GM21825 (cell line): Measurements from ENCODE around the gene CELA2A.
"Not testable (repeated sequence)": the region's sequence is repeated elsewhere in the genome, so short reads cannot be mapped to it uniquely, and the experiment has no call there.

Experiments
- ATAC-seq: cut with Tn5 transposase; IDR thresholded peaks from one replicate; pipeline ENCODE4 v1.9.1; 2021; ENCODE audit warnings: mild to moderate bottlenecking, moderate library complexity; ENCODE audit not compliant: unreplicated experiment

CELA2A gene

GRCh38 chr1:15492596-15492995 is 36.1 kb downstream of the CELA2A start:
- ATAC-seq = no peak

- no peak for ATAC-seq
These were observed 37.4 kb downstream of the CELA2A start for GRCh38 chr1:15493869-15494390.

GRCh38 chr1:15500184-15501178 is 43.9 kb downstream of the CELA2A start:
- ATAC-seq = no peak

GRCh38 chr1:15501208-15502032 is 44.9 kb downstream of the CELA2A start:
- ATAC-seq = no peak

GRCh38 chr1:15504436-15504835 is 47.9 kb downstream of the CELA2A start:
- ATAC-seq = no peak

GRCh38 chr1:15506831-15507230 is 50.3 kb downstream of the CELA2A start:
- no peak for ATAC-seq

GRCh38 chr1:15507278-15507677 is 50.7 kb downstream of the CELA2A start:
- no peak for ATAC-seq

GRCh38 chr1:15508700-15509487 is 52.4 kb downstream of the CELA2A start:
- no peak for ATAC-seq

GRCh38 chr1:15509586-15509985 is 53.1 kb downstream of the CELA2A start:
- no peak for ATAC-seq

GRCh38 chr1:15510611-15511405 is 54.3 kb downstream of the CELA2A start:
- no peak for ATAC-seq

GRCh38 chr1:15513192-15513591 is 56.7 kb downstream of the CELA2A start:
- no peak for ATAC-seq

- ATAC-seq = no peak
These were observed 57.4 kb downstream of the CELA2A start for GRCh38 chr1:15513919-15514318.

GRCh38 chr1:15514557-15514956 is 58.0 kb downstream of the CELA2A start:
- not testable (repeated sequence) for ATAC-seq

GRCh38 chr1:15515022-15515663 is 58.6 kb downstream of the CELA2A start:
- ATAC-seq = no peak

GRCh38 chr1:15519625-15520024 is 63.1 kb downstream of the CELA2A start:
- no peak for ATAC-seq

- ATAC-seq = not testable (repeated sequence)
These were observed 64.8 kb downstream of the CELA2A start for GRCh38 chr1:15521206-15521906.
